ENCODE data around the gene CES2. TPM values are rescaled to one million over a fixed set of nuclear protein-coding genes. Genes with fewer than 3 reads are reported as not detected.

Gene CES2
- total and polyA plus RNA-seq, 2 experiments from 2014 or later, result 52.8 to 72.8 TPM

GRCh38 chr16:66983033-66983432, 47.7 kb downstream of the CES2 start:
- Histone ChIP-seq H3K4me1 (ENCODE audit: insufficient read depth) (no peaks in the 10 kb centered on the region), H3K27me3 (no peaks in the 10 kb centered on the region), H3K4me2 (no peak overlapping the region), H3K9me3 (ENCODE audit: low read depth) (no peaks in the 10 kb centered on the region), H3K36me3 (replicated peaks; ENCODE audit: insufficient read depth, low read depth) (no peaks in the 10 kb centered on the region), H3K79me2 (no peaks in the 10 kb centered on the region), H2AFZ (no peak overlapping the region), H3K27ac (no peak overlapping the region), H3K9me2 (replicated peaks; ENCODE audit: insufficient read depth) (no peaks in the 10 kb centered on the region), H3K4me3 (no peak overlapping the region), H4K20me1 (ENCODE audit: insufficient read depth, poor library complexity, severe bottlenecking) (no peaks in the 10 kb centered on the region)
- 95% methylated on average over 9 of the region's 9 CpGs for WGBS (ENCODE audit: low lambda C conversion rate, missing lambda C conversion rate)
- TF ChIP-seq, protein P1, sequence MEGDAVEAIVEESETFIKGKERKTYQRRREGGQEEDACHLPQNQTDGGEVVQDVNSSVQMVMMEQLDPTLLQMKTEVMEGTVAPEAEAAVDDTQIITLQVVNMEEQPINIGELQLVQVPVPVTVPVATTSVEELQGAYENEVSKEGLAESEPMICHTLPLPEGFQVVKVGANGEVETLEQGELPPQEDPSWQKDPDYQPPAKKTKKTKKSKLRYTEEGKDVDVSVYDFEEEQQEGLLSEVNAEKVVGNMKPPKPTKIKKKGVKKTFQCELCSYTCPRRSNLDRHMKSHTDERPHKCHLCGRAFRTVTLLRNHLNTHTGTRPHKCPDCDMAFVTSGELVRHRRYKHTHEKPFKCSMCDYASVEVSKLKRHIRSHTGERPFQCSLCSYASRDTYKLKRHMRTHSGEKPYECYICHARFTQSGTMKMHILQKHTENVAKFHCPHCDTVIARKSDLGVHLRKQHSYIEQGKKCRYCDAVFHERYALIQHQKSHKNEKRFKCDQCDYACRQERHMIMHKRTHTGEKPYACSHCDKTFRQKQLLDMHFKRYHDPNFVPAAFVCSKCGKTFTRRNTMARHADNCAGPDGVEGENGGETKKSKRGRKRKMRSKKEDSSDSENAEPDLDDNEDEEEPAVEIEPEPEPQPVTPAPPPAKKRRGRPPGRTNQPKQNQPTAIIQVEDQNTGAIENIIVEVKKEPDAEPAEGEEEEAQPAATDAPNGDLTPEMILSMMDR (IDR thresholded peaks at IDR 0.05; ENCODE audit: poor library complexity), result no peak
- no peak for TF ChIP-seq EZH2phosphoT487 (IDR thresholded peaks at IDR 0.05; ENCODE audit: low read depth, severe bottlenecking, unreplicated experiment)
- no peak for TF ChIP-seq EZH2 (IDR thresholded peaks at IDR 0.05; ENCODE audit: borderline replicate concordance)
- DNase-seq (ENCODE audit: low spot score), result no peak

DNA sequence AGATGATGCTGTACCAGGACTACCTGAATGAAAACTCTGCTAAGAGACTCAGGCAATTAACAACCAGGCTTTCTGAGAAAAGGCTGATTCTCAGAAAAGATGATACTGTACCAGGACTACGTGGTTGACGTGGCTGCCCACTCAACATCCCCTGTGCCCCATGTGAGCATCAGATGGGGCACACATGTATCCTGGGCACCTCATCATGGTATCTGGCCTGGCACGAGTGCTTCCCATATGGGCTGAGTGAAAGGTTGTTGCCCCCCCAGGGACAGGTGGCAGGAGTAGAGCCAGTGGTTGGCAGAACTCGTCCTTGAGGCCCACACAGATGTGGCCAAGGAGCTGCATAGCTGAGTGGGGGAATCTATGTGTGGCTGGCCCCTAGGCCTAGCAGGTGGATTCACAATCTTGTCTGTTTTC, 49.6 kb downstream of the CES2 start:
- H3K4me2 ChIP-seq, result no peak overlapping the region
- no peaks in the 10 kb centered on the region for H3K27me3 ChIP-seq
- no peak overlapping the region for H3K27ac ChIP-seq
- no peaks in the 10 kb centered on the region for H4K20me1 ChIP-seq (ENCODE audit: insufficient read depth, poor library complexity, severe bottlenecking)
- no peaks in the 10 kb centered on the region for H3K36me3 ChIP-seq (replicated peaks; ENCODE audit: insufficient read depth, low read depth)
- WGBS (ENCODE audit: low lambda C conversion rate, missing lambda C conversion rate), result 94% methylated on average over 4 of the region's 4 CpGs
- no peak for DNase-seq (ENCODE audit: low spot score)
- H3K9me3 ChIP-seq (ENCODE audit: low read depth), result no peaks in the 10 kb centered on the region
- no peaks in the 10 kb centered on the region for H3K9me2 ChIP-seq (replicated peaks; ENCODE audit: insufficient read depth)
- H3K79me2 ChIP-seq, result no peaks in the 10 kb centered on the region
- TF ChIP-seq EZH2phosphoT487 (IDR thresholded peaks at IDR 0.05; ENCODE audit: low read depth, severe bottlenecking, unreplicated experiment) (no peak), EZH2 (IDR thresholded peaks at IDR 0.05; ENCODE audit: borderline replicate concordance) (no peak)
- TF ChIP-seq, protein P1 (IDR thresholded peaks at IDR 0.05; ENCODE audit: poor library complexity), result no peak
- H3K4me1 ChIP-seq (ENCODE audit: insufficient read depth), result no peaks in the 10 kb centered on the region
- H3K4me3 ChIP-seq, result no peak overlapping the region
- no peak overlapping the region for H2AFZ ChIP-seq

DNA sequence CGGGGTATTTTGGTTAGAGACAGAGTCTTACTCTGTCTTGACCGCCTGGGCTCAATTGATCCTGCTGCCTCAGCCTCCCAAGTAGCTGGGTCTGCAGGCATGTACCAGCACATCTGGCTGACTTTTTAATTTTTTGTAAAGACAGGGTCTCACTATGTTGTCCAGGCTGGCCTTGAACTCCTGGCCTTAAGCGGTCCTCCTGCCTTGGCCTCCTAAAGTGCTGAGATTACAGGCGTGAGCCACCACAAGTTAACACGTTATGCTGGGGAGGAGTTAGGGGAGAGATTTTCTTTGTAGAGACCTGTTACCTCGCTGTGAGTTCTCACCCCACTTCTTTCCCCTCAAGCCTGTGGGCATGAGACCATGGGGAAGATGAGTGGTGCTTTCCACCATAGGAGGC, 51.2 kb downstream of the CES2 start:
- Histone ChIP-seq H3K4me2 (no peak overlapping the region), H2AFZ (no peak overlapping the region), H3K4me3 (no peak overlapping the region), H3K36me3 (replicated peaks; ENCODE audit: insufficient read depth, low read depth) (no peaks in the 10 kb centered on the region), H3K4me1 (ENCODE audit: insufficient read depth) (no peaks in the 10 kb centered on the region), H3K79me2 (no peaks in the 10 kb centered on the region), H3K27me3 (no peaks in the 10 kb centered on the region), H3K9me2 (replicated peaks; ENCODE audit: insufficient read depth) (no peaks in the 10 kb centered on the region), H4K20me1 (ENCODE audit: insufficient read depth, poor library complexity, severe bottlenecking) (no peaks in the 10 kb centered on the region), H3K9me3 (ENCODE audit: low read depth) (no peaks in the 10 kb centered on the region), H3K27ac (no peak overlapping the region)
- no peak for DNase-seq (ENCODE audit: low spot score)
- TF ChIP-seq EZH2 (IDR thresholded peaks at IDR 0.05; ENCODE audit: borderline replicate concordance), result no peak
- TF ChIP-seq, protein P1 (IDR thresholded peaks at IDR 0.05; ENCODE audit: poor library complexity), result no peak
- no peak for TF ChIP-seq EZH2phosphoT487 (IDR thresholded peaks at IDR 0.05; ENCODE audit: low read depth, severe bottlenecking, unreplicated experiment)
- 92% methylated on average over 6 of the region's 6 CpGs for WGBS (ENCODE audit: low lambda C conversion rate, missing lambda C conversion rate)
